HepG2 (cell line): Measurements from ENCODE around the gene PLCB2. TPM values are rescaled to one million over a fixed set of nuclear protein-coding genes. Genes with fewer than 3 reads are reported as not detected.

Experiments used
- ATAC-seq: fragments of 200-7000 bp; cut with Tn5 transposase; 3 replicates; pipeline ENCODE4 v1.9.1; 2020; ENCODE audit warnings: mild to moderate bottlenecking, moderate library complexity
- BruUV-seq: library from RNA; stranded (reverse); fragments of 400-500 nt; replicated peaks from 2 replicates; lab custom pipeline; 2021; lab: Mats Ljungman, UMichigan
- CTCF ChIA-PET: fragments of 300-600 bp; formaldehyde crosslinking; extraction: SDS; loops from one replicate; lab custom pipeline; 2021; ENCODE audit warnings: low total read pairs, inconsistent platforms, low intra/inter-chr PET ratio; lab: Yijun Ruan, JAX
- POLR2A ChIA-PET: fragments of 350-600 bp; sonication (Branson Sonifier 250); formaldehyde crosslinking; loops from one replicate; lab custom pipeline; 2020; ENCODE audit warnings: antibody characterized with exemption, inconsistent platforms; lab: Yijun Ruan, JAX
- DNase-seq: peaks from one replicate; pipeline ENCODE4 v3.0.0-alpha.2; 2015; ENCODE audit warnings: low spot score
- FAIRE-seq: peaks from 3 replicates; lab custom pipeline; 2011; peaks lifted over from hg19 to GRCh38; lab: Jason Lieb, UNC
- H2AFZ ChIP-seq: one replicate; pipeline ENCODE4 v1.6.1; 2011; ENCODE audit warnings: low read length, inconsistent platforms
- H3K27ac ChIP-seq: fragments of 300-600 bp; 3 replicates; pipeline ENCODE4 v1.8.0; 2011; ENCODE audit warnings: mixed run types, mild to moderate bottlenecking, mixed read lengths, low read length, inconsistent platforms; ENCODE audit not compliant: insufficient read depth; ENCODE audit errors: extremely low read length
- H3K27me3 ChIP-seq, 2 experiments: fragments of 200-600 bp in 1 of 2; 2 replicates in 1 of 2; 3 replicates in 1 of 2; pipeline versions ENCODE4 v1.6.0 to v1.8.0; 2011; ENCODE audit warnings: low read length in 2 of 2, mild to moderate bottlenecking in 2 of 2, moderate library complexity in 2 of 2, inconsistent platforms in 1 of 2; ENCODE audit not compliant: insufficient read depth in 2 of 2, control insufficient read depth in 1 of 2
- H3K36me3 ChIP-seq, 2 experiments: fragments of 200-600 bp in 1 of 2; replicated peaks in 1 of 2; 2 replicates in 1 of 2; 3 replicates in 1 of 2; pipeline versions ENCODE4 v1.5.1 to v1.8.0; 2011; ENCODE audit warnings: low read length in 2 of 2, inconsistent platforms in 1 of 2; ENCODE audit not compliant: insufficient read depth in 2 of 2, control insufficient read depth in 1 of 2
- H3K4me1 ChIP-seq: 2 replicates; pipeline ENCODE4 v1.5.1; 2012; ENCODE audit warnings: low read length, inconsistent platforms; ENCODE audit not compliant: insufficient read depth
- H3K4me2 ChIP-seq: 2 replicates; pipeline ENCODE4 v1.6.0; 2011; ENCODE audit warnings: low read depth, low read length, inconsistent platforms
- H3K4me3 ChIP-seq, 3 experiments: fragments of 200-600 bp in 1 of 3; sonication (generic), shearing (Covaris generic) in 1 of 3; replicated peaks in 1 of 3; 2 replicates each; pipeline ENCODE4 v1.5.1; 2011 to 2016; ENCODE audit warnings: low read length in 3 of 3, inconsistent platforms in 2 of 3, low read depth in 2 of 3, mild to moderate bottlenecking in 2 of 3, control low read depth in 1 of 3, mixed read lengths in 1 of 3; ENCODE audit not compliant: insufficient read depth in 1 of 3
- H3K79me2 ChIP-seq: one replicate; pipeline ENCODE4 v1.6.1; 2011; ENCODE audit warnings: low read length, inconsistent platforms; ENCODE audit not compliant: insufficient read depth
- H3K9ac ChIP-seq: 2 replicates; pipeline ENCODE4 v1.6.0; 2011; ENCODE audit warnings: mild to moderate bottlenecking, low read depth, low read length, inconsistent platforms; ENCODE audit not compliant: insufficient read depth
- H3K9me3 ChIP-seq: 2 replicates; pipeline ENCODE4 v1.5.1; 2012; ENCODE audit warnings: mild to moderate bottlenecking, low read length
- H4K20me1 ChIP-seq: 2 replicates; pipeline ENCODE4 v1.6.0; 2011; ENCODE audit warnings: inconsistent platforms, mild to moderate bottlenecking, low read length, moderate library complexity; ENCODE audit not compliant: insufficient read depth
- ATF1 ChIP-seq: IDR thresholded peaks from 2 replicates; pipeline ENCODE4 v1.6.1; 2016; ENCODE audit warnings: mild to moderate bottlenecking, control low read depth
- BRD4 ChIP-seq: sonication (generic); formaldehyde crosslinking; IDR thresholded peaks from 2 replicates; pipeline ENCODE4 v1.4.0; 2020; ENCODE audit warnings: missing genetic modification reagents
- EHMT2 ChIP-seq: fragments of 200-600 bp; sonication (generic); IDR thresholded peaks from 2 replicates; pipeline ENCODE4 v1.7.0; 2017; ENCODE audit warnings: antibody characterized with exemption, low read depth, low read length, borderline replicate concordance
- FOXJ3 ChIP-seq: sonication (generic); formaldehyde crosslinking; IDR thresholded peaks from 2 replicates; pipeline ENCODE4 v1.4.0; 2020; ENCODE audit warnings: missing genetic modification reagents, mild to moderate bottlenecking, borderline replicate concordance
- FOXP1 ChIP-seq, 2 experiments: fragments of 450-650 bp in 1 of 2; IDR thresholded peaks; 2 replicates each; pipeline ENCODE4 v1.6.1; 2017 to 2018; ENCODE audit warnings: antibody characterized with exemption in 1 of 2
- HDAC1 ChIP-seq: sonication (generic); formaldehyde crosslinking; IDR thresholded peaks from 2 replicates; pipeline ENCODE4 v1.5.1; 2020; ENCODE audit warnings: mild to moderate bottlenecking, missing genetic modification reagents
- JDP2 ChIP-seq: sonication (generic); formaldehyde crosslinking; IDR thresholded peaks from 2 replicates; pipeline ENCODE4 v1.8.1; 2022; ENCODE audit warnings: missing genetic modification reagents, borderline replicate concordance
- NR2C2 ChIP-seq: sonication (generic); formaldehyde crosslinking; IDR thresholded peaks from 2 replicates; pipeline ENCODE4 v1.4.0; 2020; ENCODE audit warnings: missing genetic modification reagents, mild to moderate bottlenecking, moderate library complexity, borderline replicate concordance
- SNRNP70 ChIP-seq: fragments of 200-400 bp; formaldehyde crosslinking; IDR thresholded peaks from 2 replicates; pipeline ENCODE4 v1.6.1; 2017; ENCODE audit warnings: mild to moderate bottlenecking, low read depth, low read length, moderate library complexity
- ZNF121 ChIP-seq: sonication (generic); formaldehyde crosslinking; IDR thresholded peaks from 2 replicates; pipeline ENCODE4 v1.5.0; 2020; ENCODE audit warnings: mild to moderate bottlenecking, missing genetic modification reagents
- ZNF235 ChIP-seq: sonication (generic); formaldehyde crosslinking; IDR thresholded peaks from 2 replicates; pipeline ENCODE4 v1.8.1; 2023; ENCODE audit warnings: mild to moderate bottlenecking, missing genetic modification reagents, borderline replicate concordance
- ZNF567 ChIP-seq: sonication (generic); formaldehyde crosslinking; IDR thresholded peaks from 2 replicates; pipeline ENCODE4 v1.8.1; 2023; ENCODE audit warnings: mild to moderate bottlenecking, missing genetic modification reagents, borderline replicate concordance
- ZNF7 ChIP-seq: IDR thresholded peaks from 2 replicates; pipeline ENCODE4 v1.6.1; 2016; ENCODE audit warnings: missing biosample characterization, missing genetic modification reagents
- ZNF703 ChIP-seq: sonication (generic); formaldehyde crosslinking; IDR thresholded peaks from 2 replicates; pipeline ENCODE4 v1.5.1; 2020; ENCODE audit warnings: missing genetic modification reagents, mild to moderate bottlenecking, moderate library complexity, borderline replicate concordance
- ZNF749 ChIP-seq: sonication (generic); formaldehyde crosslinking; IDR thresholded peaks from 2 replicates; pipeline ENCODE4 v1.8.0; 2022; ENCODE audit warnings: mild to moderate bottlenecking, missing genetic modification reagents, moderate library complexity, borderline replicate concordance
- ZSCAN25 ChIP-seq: sonication (generic); formaldehyde crosslinking; IDR thresholded peaks from 2 replicates; pipeline ENCODE4 v1.8.0; 2022; ENCODE audit warnings: mild to moderate bottlenecking, missing genetic modification reagents
- WGBS: methylation state at CpG from one replicate; pipeline ENCODE4 v1.1.6; 2017; ENCODE audit warnings: low lambda C conversion rate; 5-methylcytosine and 5-hydroxymethylcytosine counted together
- in situ Hi-C: cut with HindIII; loops from 2 replicates; pipeline ENCODE4 v1.10.0; 2017; ENCODE audit warnings: low pct_unique_long_range_greater_than_20kb; ENCODE audit not compliant: extremely low pct_ligation_motif_present
- intact Hi-C: fragments of 100-400 bp; cut with micrococcal nuclease; formaldehyde crosslinking; loops from one replicate; pipeline ENCODE4 v1.10.0; 2022; ENCODE audit not compliant: unreplicated experiment
- polyA plus RNA-seq, 8 experiments: library from polyadenylated mRNA; depleted of rRNA in 3 of 8; stranded (reverse) in 7 of 8; unstranded in 1 of 8; fragments of >200 nt; fragmentation: Illumina TruSeq in 4 of 8; extraction: Trizol in 4 of 8; gene quantifications; 2 replicates each; pipeline versions ENCODE4 v1.2.1 to v1.2.3, GENCODE V29; 2011 to 2016; ENCODE audit warnings: low read depth in 4 of 8, missing spikeins in 1 of 8, mixed read lengths in 1 of 8; ENCODE audit not compliant: insufficient read depth in 1 of 8
- total RNA-seq, 5 experiments: library from RNA; depleted of rRNA; stranded (reverse); fragments of >200 nt; fragmentation: Illumina TruSeq; extraction: Trizol; gene quantifications; 2 replicates each; pipeline ENCODE4 v1.2.3, GENCODE V29; 2016; ENCODE audit warnings: low read depth in 1 of 5
- TF ChIP-seq, protein P1 (sequence below): sonication (generic); formaldehyde crosslinking; IDR thresholded peaks from 2 replicates; pipeline ENCODE4 v1.9.0; 2021; ENCODE audit warnings: missing genetic modification reagents, borderline replicate concordance
- TF ChIP-seq, protein P2 (sequence below): sonication (generic); formaldehyde crosslinking; IDR thresholded peaks from 2 replicates; pipeline ENCODE4 v1.8.1; 2023; ENCODE audit warnings: mild to moderate bottlenecking, missing genetic modification reagents
- TF ChIP-seq, protein P3 (sequence below): sonication (generic); formaldehyde crosslinking; IDR thresholded peaks from 2 replicates; pipeline ENCODE4 v1.4.0; 2020; ENCODE audit warnings: mild to moderate bottlenecking, missing genetic modification reagents

The PLCB2 gene
- total and polyA plus RNA-seq, 2 of the 13 experiments (the other 11 are each of a cell fraction or from before 2014, with no cell fraction given) = 0.11 TPM; not detected in 1

DNA sequence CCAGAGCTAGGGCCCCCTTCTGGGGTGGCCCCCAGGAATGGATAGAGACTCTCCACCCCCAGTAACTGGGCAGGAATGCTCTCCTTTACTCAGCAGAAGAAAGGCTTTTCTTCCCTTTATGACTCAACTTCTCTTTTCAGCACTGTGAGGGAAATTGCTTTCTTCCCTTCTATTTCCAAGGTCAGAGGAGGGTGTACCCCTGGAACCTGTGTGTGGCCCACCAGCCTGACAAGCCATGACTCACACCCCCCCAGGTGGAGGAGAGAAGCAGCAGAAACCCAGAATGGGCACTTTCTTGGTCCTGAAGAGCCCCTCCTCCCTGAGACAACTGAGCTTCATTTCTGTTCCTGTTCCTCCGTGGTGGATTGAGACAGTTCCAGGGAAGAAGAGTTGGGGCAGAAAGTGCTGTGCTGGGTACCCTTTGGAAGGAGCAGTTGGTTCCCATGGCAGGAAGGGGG is 22.2 kb downstream of the PLCB2 start:
- no peak overlapping the region for H3K27ac ChIP-seq
- POLR2A ChIA-PET = no interaction called here

DNA sequence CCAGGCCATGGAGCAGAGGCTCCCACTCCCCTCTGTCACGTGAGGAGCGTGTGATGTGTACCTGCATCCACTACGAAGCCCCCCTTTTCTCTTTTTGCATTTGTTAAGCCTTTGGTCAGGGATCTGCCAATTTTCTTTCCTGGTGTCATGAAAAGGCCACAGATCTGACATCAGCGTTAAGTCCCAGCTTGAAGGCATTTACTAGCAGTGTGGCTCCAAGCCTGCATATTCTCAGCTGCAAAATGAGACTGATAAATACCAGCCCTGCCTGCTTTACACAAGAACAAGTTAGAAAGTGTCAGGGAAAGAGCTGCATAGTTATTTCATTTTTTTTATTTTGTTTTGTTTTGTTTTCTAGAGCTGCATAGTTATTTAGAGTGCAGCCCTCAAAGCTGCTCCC is 22.6 kb downstream of the PLCB2 start:
- DNase-seq (no peak), FAIRE-seq (no peak), ATAC-seq (no peak)
- Histone ChIP-seq H4K20me1 (no peaks in the 10 kb centered on the region), H3K27ac (no peak overlapping the region), H3K4me1 (no peaks in the 10 kb centered on the region), H3K4me3 (no peak overlapping the region), H3K79me2 (no peaks in the 10 kb centered on the region), H3K9ac (no peak overlapping the region), H2AFZ (no peak overlapping the region), H3K9me3 (no peaks in the 10 kb centered on the region), H3K27me3 (peaks cover 17 to 91% of the 10 kb centered on the region in 2 experiments), H3K4me2 (no peak overlapping the region), H3K36me3 (no peaks in the 10 kb centered on the region)
- CTCF ChIA-PET = no interaction called here
- in situ Hi-C loops (no loop called here), intact Hi-C loops (no loop called here)
- WGBS = 26% methylated on average over 4 of the region's 4 CpGs
- no TSS peak for BruUV-seq
- POLR2A ChIA-PET = no interaction called here
- TF ChIP-seq ZNF121 (CRISPR knock-in tag) = no peak
- TF ChIP-seq JDP2 (CRISPR knock-in tag) = no peak
- TF ChIP-seq ZNF703 (CRISPR knock-in tag) = no peak
- TF ChIP-seq ATF1 (CRISPR knock-in tag) = no peak
- no peak for TF ChIP-seq FOXP1 (IDR thresholded peaks at IDR 0.05)
- TF ChIP-seq FOXP1 (CRISPR knock-in tag; IDR thresholded peaks at IDR 0.05) = no peak
- no peak for TF ChIP-seq SNRNP70
- no peak for TF ChIP-seq ZNF749 (CRISPR knock-in tag)
- TF ChIP-seq ZNF235 (CRISPR knock-in tag) = no peak
- TF ChIP-seq, protein P1, sequence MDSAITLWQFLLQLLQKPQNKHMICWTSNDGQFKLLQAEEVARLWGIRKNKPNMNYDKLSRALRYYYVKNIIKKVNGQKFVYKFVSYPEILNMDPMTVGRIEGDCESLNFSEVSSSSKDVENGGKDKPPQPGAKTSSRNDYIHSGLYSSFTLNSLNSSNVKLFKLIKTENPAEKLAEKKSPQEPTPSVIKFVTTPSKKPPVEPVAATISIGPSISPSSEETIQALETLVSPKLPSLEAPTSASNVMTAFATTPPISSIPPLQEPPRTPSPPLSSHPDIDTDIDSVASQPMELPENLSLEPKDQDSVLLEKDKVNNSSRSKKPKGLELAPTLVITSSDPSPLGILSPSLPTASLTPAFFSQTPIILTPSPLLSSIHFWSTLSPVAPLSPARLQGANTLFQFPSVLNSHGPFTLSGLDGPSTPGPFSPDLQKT (CRISPR knock-in tag) = no peak
- TF ChIP-seq, protein P2, sequence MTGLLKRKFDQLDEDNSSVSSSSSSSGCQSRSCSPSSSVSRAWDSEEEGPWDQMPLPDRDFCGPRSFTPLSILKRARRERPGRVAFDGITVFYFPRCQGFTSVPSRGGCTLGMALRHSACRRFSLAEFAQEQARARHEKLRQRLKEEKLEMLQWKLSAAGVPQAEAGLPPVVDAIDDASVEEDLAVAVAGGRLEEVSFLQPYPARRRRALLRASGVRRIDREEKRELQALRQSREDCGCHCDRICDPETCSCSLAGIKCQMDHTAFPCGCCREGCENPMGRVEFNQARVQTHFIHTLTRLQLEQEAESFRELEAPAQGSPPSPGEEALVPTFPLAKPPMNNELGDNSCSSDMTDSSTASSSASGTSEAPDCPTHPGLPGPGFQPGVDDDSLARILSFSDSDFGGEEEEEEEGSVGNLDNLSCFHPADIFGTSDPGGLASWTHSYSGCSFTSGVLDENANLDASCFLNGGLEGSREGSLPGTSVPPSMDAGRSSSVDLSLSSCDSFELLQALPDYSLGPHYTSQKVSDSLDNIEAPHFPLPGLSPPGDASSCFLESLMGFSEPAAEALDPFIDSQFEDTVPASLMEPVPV (CRISPR knock-in tag) = no peak
- TF ChIP-seq NR2C2 (CRISPR knock-in tag) = no peak
- TF ChIP-seq HDAC1 (CRISPR knock-in tag) = no peak
- no peak for TF ChIP-seq BRD4 (CRISPR knock-in tag)
- no peak for TF ChIP-seq ZNF567

More for the DNA sequence above, 22.2 kb downstream of the PLCB2 start:
- no TSS peak for BruUV-seq
- H3K4me1 ChIP-seq = no peaks in the 10 kb centered on the region
- TF ChIP-seq ZNF7 (CRISPR knock-in tag) (no peak), ZSCAN25 (CRISPR knock-in tag) (no peak), FOXJ3 (no peak), EHMT2 (no peak)
- TF ChIP-seq, protein P3, sequence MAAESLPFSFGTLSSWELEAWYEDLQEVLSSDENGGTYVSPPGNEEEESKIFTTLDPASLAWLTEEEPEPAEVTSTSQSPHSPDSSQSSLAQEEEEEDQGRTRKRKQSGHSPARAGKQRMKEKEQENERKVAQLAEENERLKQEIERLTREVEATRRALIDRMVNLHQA (CRISPR knock-in tag) = no peak
- peaks cover 17 to 91% of the 10 kb centered on the region in 2 experiments for H3K27me3 ChIP-seq
- CTCF ChIA-PET = no interaction called here
- H3K9ac ChIP-seq = no peak overlapping the region
- 0% methylated on average over 1 of the region's 1 CpG for WGBS
- no peak overlapping the region for H3K4me2 ChIP-seq
- in situ Hi-C loops (no loop called here), intact Hi-C loops (no loop called here)
- H4K20me1 ChIP-seq = no peaks in the 10 kb centered on the region
- no peak for FAIRE-seq
- no peak for ATAC-seq
- H3K79me2 ChIP-seq = no peaks in the 10 kb centered on the region
- H3K4me3 ChIP-seq = no peak overlapping the region
- DNase-seq = no peak
- no peak overlapping the region for H2AFZ ChIP-seq
- no peaks in the 10 kb centered on the region for H3K36me3 ChIP-seq
- no peaks in the 10 kb centered on the region for H3K9me3 ChIP-seq
